Stomach (tissue), 9 donors: ENCODE data around the gene GNAI1. TPM values are rescaled to one million over a fixed set of nuclear protein-coding genes. Genes with fewer than 3 reads are reported as not detected.

Experiments used
- DNase-seq, 2 donors: peaks; one replicate each; pipeline versions ENCODE4 v3.0.0 to v3.0.0-alpha.2; 2013 to 2019
- H3K27ac ChIP-seq, 5 donors: fragments of 200-600 bp in 4 of 5; sonication (generic) in 4 of 5; one replicate each; pipeline ENCODE4 v1.5.1; 2013 to 2019; ENCODE audit warnings: mild to moderate bottlenecking in 1 of 5, moderate library complexity in 1 of 5
- H3K27me3 ChIP-seq, 3 donors: fragments of 200-600 bp; sonication (generic); one replicate each; pipeline ENCODE4 v1.5.1; 2017 to 2019; ENCODE audit warnings: mixed run types in 1 of 3
- H3K36me3 ChIP-seq, 4 donors: fragments of 200-600 bp; sonication (generic); 1 replicate in 3 of 4; 2 replicates in 1 of 4; pipeline ENCODE4 v1.5.1; 2016 to 2019
- H3K4me1 ChIP-seq, 4 donors: fragments of 200-600 bp; sonication (generic); one replicate each; pipeline ENCODE4 v1.5.1; 2016 to 2019
- H3K4me3 ChIP-seq, 4 donors: fragments of 200-600 bp; sonication (generic) in 3 of 4; one replicate each; pipeline ENCODE4 v1.5.1; 2016 to 2019; ENCODE audit warnings: mild to moderate bottlenecking in 1 of 4
- H3K9me3 ChIP-seq, 4 donors: fragments of 200-600 bp; sonication (generic); one replicate each; pipeline ENCODE4 v1.5.1; 2016 to 2019
- EP300 ChIP-seq: sonication (generic); formaldehyde crosslinking; IDR thresholded peaks from one replicate; pipeline ENCODE4 v1.6.1; 2017; ENCODE audit warnings: antibody characterized with exemption
- POLR2A ChIP-seq, 4 donors: fragments of 450-650 bp; IDR thresholded peaks; one replicate each; pipeline ENCODE4 v1.6.1; 2016; ENCODE audit warnings: antibody characterized with exemption in 4 of 4, control low read depth in 2 of 4, mild to moderate bottlenecking in 1 of 4, moderate library complexity in 1 of 4
- POLR2AphosphoS5 ChIP-seq, 3 donors: sonication (generic); formaldehyde crosslinking; IDR thresholded peaks; one replicate each; pipeline ENCODE4 v1.6.1; 2016; ENCODE audit warnings: antibody characterized with exemption in 3 of 3
- WGBS, 5 donors: extraction: QIAGEN DNeasy Blood & Tissue Kit in 3 of 5; methylation state at CpG; one replicate each; pipeline versions ENCODE4 v1.1.5 to v1.1.7; 2013 to 2018; 5-methylcytosine and 5-hydroxymethylcytosine counted together
- intact Hi-C: fragments of 100-400 bp; cut with DNase I; formaldehyde crosslinking; loops from one replicate; pipeline ENCODE4 v1.15.1; 2023; ENCODE audit warnings: low total_unique reads
- polyA plus RNA-seq, 3 donors: library from polyadenylated mRNA; stranded (reverse); fragments of 200-250 nt; gene quantifications; one replicate each; pipeline ENCODE4 v1.2.3, GENCODE V29; 2013
- small RNA-seq, 4 donors: library from RNA; depleted of rRNA; stranded (forward); fragments of <200 nt; gene quantifications; one replicate each; pipeline ENCODE3, GENCODE V24; 2016
- total RNA-seq, 5 donors: library from RNA; depleted of rRNA; stranded (reverse); fragments of >200 nt; gene quantifications; one replicate each; pipeline versions ENCODE4 v1.1.0 to v1.2.3, GENCODE V29; 2014 to 2016
- TF ChIP-seq, protein P1 (sequence below), 7 experiments: fragments of 450-650 bp in 4 of 7; fragments of 200-600 bp in 3 of 7; sonication (generic) in 3 of 7; IDR thresholded peaks; one replicate each; pipeline ENCODE4 v1.5.1; 2016 to 2019; ENCODE audit warnings: antibody characterized with exemption in 7 of 7, control low read depth in 2 of 7, mild to moderate bottlenecking in 1 of 7
- donor health status: healthy with polysubstance abuse.
- donor health status: Bipolar disorder and iron deficiency.
- donor health status: healthy.

The GNAI1 gene
- total and polyA plus RNA-seq, 8 donors: 2.6 to 62.4 (median 27.5) TPM

DNA sequence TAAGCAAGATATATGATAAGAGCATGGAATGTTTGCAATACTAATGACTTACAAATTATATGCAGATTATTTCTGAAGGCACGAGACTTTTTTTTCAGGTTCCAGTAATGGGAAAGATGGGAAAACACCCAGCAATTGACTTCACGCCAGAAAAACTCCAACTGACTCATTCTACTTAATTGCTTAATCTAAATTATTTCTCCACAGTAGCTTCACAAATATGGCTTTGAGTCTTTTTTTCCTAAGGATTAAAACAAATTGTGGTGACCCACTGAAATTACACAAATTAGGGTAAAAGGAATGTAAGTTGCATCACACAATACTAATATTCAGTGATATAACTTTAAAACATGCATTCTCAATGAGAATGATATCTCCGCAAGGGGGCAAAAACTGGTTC, 138.7 kb downstream of the GNAI1 start:
- Histone ChIP-seq H3K27me3 (no peaks in the 10 kb centered on the region), H3K4me3 (no peak overlapping the region), H3K36me3 (no peaks in the 10 kb centered on the region), H3K4me1 (peaks cover 0 to 28% (median 17%) of the 10 kb centered on the region in 4 donors), H3K27ac (no peak overlapping the region), H3K9me3 (no peaks in the 10 kb centered on the region)
- WGBS, 5 donors: 57 to 72% (median 67%) methylated on average over 3 of the region's 3 CpGs
- no peak for DNase-seq
- TF ChIP-seq POLR2AphosphoS5 (IDR thresholded peaks at IDR 0.05): no peak
- TF ChIP-seq, protein P1, sequence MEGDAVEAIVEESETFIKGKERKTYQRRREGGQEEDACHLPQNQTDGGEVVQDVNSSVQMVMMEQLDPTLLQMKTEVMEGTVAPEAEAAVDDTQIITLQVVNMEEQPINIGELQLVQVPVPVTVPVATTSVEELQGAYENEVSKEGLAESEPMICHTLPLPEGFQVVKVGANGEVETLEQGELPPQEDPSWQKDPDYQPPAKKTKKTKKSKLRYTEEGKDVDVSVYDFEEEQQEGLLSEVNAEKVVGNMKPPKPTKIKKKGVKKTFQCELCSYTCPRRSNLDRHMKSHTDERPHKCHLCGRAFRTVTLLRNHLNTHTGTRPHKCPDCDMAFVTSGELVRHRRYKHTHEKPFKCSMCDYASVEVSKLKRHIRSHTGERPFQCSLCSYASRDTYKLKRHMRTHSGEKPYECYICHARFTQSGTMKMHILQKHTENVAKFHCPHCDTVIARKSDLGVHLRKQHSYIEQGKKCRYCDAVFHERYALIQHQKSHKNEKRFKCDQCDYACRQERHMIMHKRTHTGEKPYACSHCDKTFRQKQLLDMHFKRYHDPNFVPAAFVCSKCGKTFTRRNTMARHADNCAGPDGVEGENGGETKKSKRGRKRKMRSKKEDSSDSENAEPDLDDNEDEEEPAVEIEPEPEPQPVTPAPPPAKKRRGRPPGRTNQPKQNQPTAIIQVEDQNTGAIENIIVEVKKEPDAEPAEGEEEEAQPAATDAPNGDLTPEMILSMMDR (IDR thresholded peaks at IDR 0.05): no peak
- no peak for TF ChIP-seq POLR2A (IDR thresholded peaks at IDR 0.05)
- TF ChIP-seq EP300: no peak
- intact Hi-C loops: no loop called here

DNA sequence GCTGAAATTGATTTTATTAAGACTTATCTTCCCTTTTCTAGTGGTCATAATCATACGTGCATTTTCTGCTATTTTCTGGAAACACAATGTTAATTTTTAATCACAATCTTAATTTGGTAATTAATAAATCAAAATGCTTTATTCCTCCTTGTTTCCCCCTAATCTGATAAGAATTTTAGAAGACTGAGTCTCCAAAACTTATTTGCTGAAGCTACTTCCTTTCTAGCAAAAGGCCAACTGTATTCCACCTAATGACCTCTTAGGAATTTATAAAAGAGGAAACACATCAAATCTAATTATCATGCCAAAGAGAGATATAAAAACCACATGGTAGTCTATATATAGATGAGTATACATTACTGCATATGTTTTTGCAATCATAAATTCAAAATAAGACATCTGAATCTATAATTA, 140.6 kb downstream of the GNAI1 start:
- DNase-seq: no peak
- no peaks in the 10 kb centered on the region for H3K36me3 ChIP-seq
- WGBS, 5 donors: 70 to 79% (median 73%) methylated on average over 1 of the region's 1 CpG
- no peaks in the 10 kb centered on the region for H3K9me3 ChIP-seq
- intact Hi-C loops: no loop called here
- H3K4me1 ChIP-seq: peaks cover 0 to 38% (median 25%) of the 10 kb centered on the region in 4 donors
- TF ChIP-seq, protein P1 (IDR thresholded peaks at IDR 0.05): no peak
- no peak overlapping the region for H3K27ac ChIP-seq
- no peak overlapping the region for H3K4me3 ChIP-seq
- no peaks in the 10 kb centered on the region for H3K27me3 ChIP-seq

Small RNA genes lying within 50 kb of the gene (small RNA-seq; reads per million reads assigned to genes)
- 0 reads per million in 4 donors for gene RN7SL869P
